GM12878 (cell line): Measurements from ENCODE around the gene PTPN22. TPM values are rescaled to one million over a fixed set of nuclear protein-coding genes. Genes with fewer than 3 reads are reported as not detected.

Source experiments
- ATAC-seq: fragments of 200-7000 bp; cut with Tn5 transposase; 3 replicates; pipeline ENCODE4 v1.9.1; 2020; ENCODE audit warnings: mild to moderate bottlenecking, moderate library complexity
- BruUV-seq: library from RNA; stranded (reverse); fragments of 400-500 nt; replicated peaks from 2 replicates; lab custom pipeline; 2021; lab: Mats Ljungman, UMichigan
- CTCF ChIA-PET: fragments of 300-600 bp; sonication (Branson Sonifier 250); formaldehyde crosslinking; extraction: SDS; loops from one replicate; lab custom pipeline; 2021; ENCODE audit warnings: inconsistent platforms; lab: Yijun Ruan, JAX
- POLR2A ChIA-PET: fragments of 350-600 bp; formaldehyde crosslinking; extraction: SDS; loops from one replicate; lab custom pipeline; 2021; ENCODE audit warnings: inconsistent platforms; lab: Charles Lee
- RAD21 ChIA-PET: fragments of 300-600 bp; sonication (Branson Sonifier 250); formaldehyde crosslinking; loops from one replicate; lab custom pipeline; 2023; ENCODE audit warnings: antibody characterized with exemption; ENCODE audit not compliant: unreplicated experiment; lab: Charles Lee
- SMC1A ChIA-PET: fragments of 300-600 bp; sonication (Branson Sonifier 250); formaldehyde crosslinking; loops from one replicate; lab custom pipeline; 2023; ENCODE audit not compliant: unreplicated experiment, uncharacterized antibody; lab: Charles Lee
- DNase-seq: peaks from one replicate; pipeline ENCODE4 v3.0.0-alpha.2; 2011; ENCODE audit warnings: low read depth, low spot score
- FAIRE-seq: peaks from 3 replicates; lab custom pipeline; 2011; peaks lifted over from hg19 to GRCh38; lab: Jason Lieb, UNC
- H2AFZ ChIP-seq: 2 replicates; pipeline ENCODE4 v1.6.0; 2011; ENCODE audit warnings: low read depth, low read length, control low read depth; ENCODE audit not compliant: control insufficient read depth
- H3K27ac ChIP-seq: 2 replicates; pipeline ENCODE4 v1.5.1; 2011; ENCODE audit warnings: control low read depth; ENCODE audit not compliant: control insufficient read depth, insufficient read depth
- H3K27me3 ChIP-seq, 2 experiments: replicated peaks in 1 of 2; 2 replicates each; pipeline versions ENCODE4 v1.6.0 to v1.6.1; 2011; ENCODE audit warnings: low read length in 1 of 2; ENCODE audit not compliant: control insufficient read depth in 2 of 2, insufficient read depth in 2 of 2
- H3K36me3 ChIP-seq, 2 experiments: 2 replicates each; pipeline ENCODE4 v1.5.1; 2011; ENCODE audit warnings: low read length in 1 of 2; ENCODE audit not compliant: control insufficient read depth in 2 of 2, insufficient read depth in 2 of 2
- H3K4me1 ChIP-seq: 2 replicates; pipeline ENCODE4 v1.6.1; 2011; ENCODE audit warnings: mild to moderate bottlenecking, low read length, moderate library complexity, mixed read lengths; ENCODE audit not compliant: control insufficient read depth, insufficient read depth
- H3K4me2 ChIP-seq: 2 replicates; pipeline ENCODE4 v1.6.0; 2011; ENCODE audit warnings: control low read depth; ENCODE audit not compliant: control insufficient read depth, insufficient read depth
- H3K4me3 ChIP-seq: fragments of 200-600 bp; sonication (generic); 2 replicates; pipeline ENCODE4 v1.5.1; 2016
- H3K79me2 ChIP-seq: 2 replicates; pipeline ENCODE4 v1.6.0; 2011; ENCODE audit warnings: low read length; ENCODE audit not compliant: control insufficient read depth, insufficient read depth
- H3K9ac ChIP-seq: 2 replicates; pipeline ENCODE4 v1.8.0; 2011; ENCODE audit warnings: low read length, control low read depth, mixed read lengths; ENCODE audit not compliant: control insufficient read depth, insufficient read depth
- H3K9me3 ChIP-seq: replicated peaks from 3 replicates; pipeline ENCODE4 v1.5.1; 2011; ENCODE audit warnings: mild to moderate bottlenecking, low read length; ENCODE audit not compliant: control insufficient read depth, insufficient read depth
- H4K20me1 ChIP-seq: 2 replicates; pipeline ENCODE4 v1.6.0; 2011; ENCODE audit not compliant: control insufficient read depth, insufficient read depth
- CHD4 ChIP-seq: fragments of 200-600 bp; sonication (generic); IDR thresholded peaks from 2 replicates; pipeline ENCODE4 v1.6.1; 2016; ENCODE audit warnings: mild to moderate bottlenecking
- FOXM1 ChIP-seq: IDR thresholded peaks from 2 replicates; pipeline ENCODE4 v1.6.1; 2012; ENCODE audit warnings: low read depth, mild to moderate bottlenecking, inconsistent platforms, low read length, moderate library complexity
- GABPA ChIP-seq: IDR thresholded peaks from 2 replicates; pipeline ENCODE4 v1.6.1; 2014; ENCODE audit warnings: antibody characterized with exemption, low read depth, mild to moderate bottlenecking, inconsistent platforms
- IKZF1 ChIP-seq: fragments of 450-650 bp; conservative IDR thresholded peaks from 2 replicates; pipeline ENCODE4 v1.6.1; 2017; ENCODE audit warnings: antibody characterized with exemption, mild to moderate bottlenecking
- IKZF2 ChIP-seq, 2 experiments: fragments of 450-650 bp; IDR thresholded peaks; 2 replicates each; pipeline ENCODE4 v1.6.1; 2017; ENCODE audit warnings: mild to moderate bottlenecking in 2 of 2, moderate library complexity in 2 of 2
- MLLT1 ChIP-seq: fragments of 450-650 bp; IDR thresholded peaks from 2 replicates; pipeline ENCODE4 v1.6.1; 2016; ENCODE audit warnings: mild to moderate bottlenecking
- NFIC ChIP-seq: IDR thresholded peaks from 2 replicates; pipeline ENCODE4 v1.6.1; 2012; ENCODE audit warnings: low read depth, mild to moderate bottlenecking, inconsistent platforms, low read length, moderate library complexity
- PRDM15 ChIP-seq: fragments of 450-650 bp; formaldehyde crosslinking; IDR thresholded peaks from 2 replicates; pipeline ENCODE4 v1.4.0; 2020; ENCODE audit warnings: mild to moderate bottlenecking, moderate library complexity
- RB1 ChIP-seq: fragments of 450-650 bp; formaldehyde crosslinking; IDR thresholded peaks from 2 replicates; pipeline ENCODE4 v1.6.1; 2017; ENCODE audit warnings: mild to moderate bottlenecking, borderline replicate concordance
- YBX1 ChIP-seq: fragments of 450-650 bp; IDR thresholded peaks from 2 replicates; pipeline ENCODE4 v1.6.1; 2016; ENCODE audit warnings: antibody characterized with exemption
- YY1 ChIP-seq: IDR thresholded peaks from 2 replicates; pipeline ENCODE4 v1.6.1; 2011; ENCODE audit warnings: low read depth, mild to moderate bottlenecking, low read length
- ZNF274 ChIP-seq: IDR thresholded peaks from one replicate; pipeline ENCODE4 v1.8.0; 2011; ENCODE audit not compliant: insufficient read length, insufficient read depth
- ZZZ3 ChIP-seq: IDR thresholded peaks from 2 replicates; pipeline ENCODE4 v1.6.1; 2011; ENCODE audit warnings: low read depth; ENCODE audit not compliant: control insufficient read depth, insufficient read length
- WGBS: methylation state at CpG from one replicate; pipeline ENCODE4 v1.1.6; 2016; ENCODE audit warnings: low lambda C conversion rate; ENCODE audit not compliant: insufficient replicate concordance, insufficient coverage; ENCODE audit errors: missing lambda C conversion rate; 5-methylcytosine and 5-hydroxymethylcytosine counted together
- in situ Hi-C: fragments of 300-500 bp; cut with MboI; formaldehyde crosslinking; loops from 9 replicates; pipeline ENCODE4 v1.14.3; 2018; ENCODE audit warnings: mixed read lengths
- intact Hi-C: fragments of 100-400 bp; cut with micrococcal nuclease; formaldehyde crosslinking; loops from one replicate; pipeline ENCODE4 v1.14.2; 2022; ENCODE audit not compliant: unreplicated experiment
- polyA plus RNA-seq, 11 experiments: library from polyadenylated mRNA; depleted of rRNA in 4 of 11; unstranded in 6 of 11; stranded (reverse) in 5 of 11; fragments of >200 nt; fragmentation: Nextera tagmentation in 4 of 11; fragmentation: Illumina TruSeq in 1 of 11; extraction: Ambion mirVana in 4 of 11; extraction: Trizol in 1 of 11; gene quantifications; 1 replicate in 1 of 11; 2 replicates in 10 of 11; pipeline versions ENCODE4 v1.2.1 to v1.2.3, GENCODE V29; 2011 to 2016; ENCODE audit warnings: inconsistent platforms in 2 of 11, missing spikeins in 2 of 11, low read depth in 1 of 11
- total RNA-seq, 4 experiments: library from RNA; depleted of rRNA in 3 of 4; stranded (reverse); fragments of >200 nt in 3 of 4; fragmentation: Illumina TruSeq in 1 of 4; extraction: Trizol in 1 of 4; gene quantifications; 2 replicates each; pipeline versions ENCODE4 v1.2.1 to v1.2.3, GENCODE V29; 2013 to 2021
- TF ChIP-seq, protein P1 (sequence below): IDR thresholded peaks from 2 replicates; pipeline ENCODE4 v1.6.1; 2011; ENCODE audit warnings: low read depth, low read length, improper control_type of control experiment, borderline replicate concordance

PTPN22 gene
- total and polyA plus RNA-seq, 10 of the 15 experiments (the other 5 are each of a cell fraction or from before 2014, with no cell fraction given): 22.8 to 65.1 (median 44.9) TPM

DNA sequence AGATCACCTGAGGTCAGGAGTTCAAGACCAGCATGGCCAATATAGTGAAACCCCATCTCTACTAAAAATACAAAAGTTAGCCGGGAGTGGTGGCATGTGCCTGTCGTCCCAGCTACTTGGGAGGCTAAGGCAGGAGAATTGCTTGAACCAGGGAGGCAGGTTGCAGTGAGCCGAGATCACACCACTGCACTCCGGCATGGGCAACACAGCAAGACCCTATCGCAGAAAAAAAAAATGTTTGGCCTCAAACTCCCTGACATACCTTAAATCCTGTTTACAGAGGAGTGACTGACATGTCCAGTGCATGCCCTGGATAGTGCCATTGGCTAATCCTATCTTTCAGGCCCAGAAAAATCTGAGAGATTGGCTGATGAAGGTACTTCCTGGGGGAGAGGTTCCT is 45.5 kb upstream of the PTPN22 start (continued):
- TF ChIP-seq MLLT1: no peak
- TF ChIP-seq, all 136 proteins: peak for 0

- no TSS peak for BruUV-seq
- WGBS: 87% methylated on average over 5 of the region's 5 CpGs
- Histone ChIP-seq H3K36me3 (peaks cover 4 to 10% of the 10 kb centered on the region in 2 experiments; a peak in 2 of 4 replicates), H3K9ac (no peak overlapping the region), H3K4me2 (no peak overlapping the region), H3K27me3 (no peaks in the 10 kb centered on the region), H2AFZ (peak overlapping the region; percentile 4; the same call in 1 of the 2 replicates), H3K27ac (no peak overlapping the region), H4K20me1 (no peaks in the 10 kb centered on the region), H3K4me3 (no peak overlapping the region), H3K79me2 (no peaks in the 10 kb centered on the region), H3K9me3 (no peaks in the 10 kb centered on the region; the same call in 2 of the 3 replicates), H3K4me1 (no peaks in the 10 kb centered on the region)
- ChIA-PET POLR2A (interaction anchor here (1.7 kb wide), 1 partner anchor 14 kb away, joined by 8 read pairs; no protein-coding TSS in a partner anchor), SMC1A (interaction anchor here (1.5 to 1.6 kb wide), 2 partner anchors 10 to 15 kb away, joined by 5 read pairs; partner anchors contain the start of genes AP4B1 and HIPK1), CTCF (interaction anchor here (1.0 to 2.2 kb wide), 3 partner anchors 15 to 78 kb away, joined by 3 to 7 read pairs (median 6); partner anchors contain the start of gene HIPK1), RAD21 (interaction anchor here (1.2 to 2.4 kb wide), 2 partner anchors 15 to 78 kb away, joined by 3 to 9 read pairs; partner anchors contain the start of gene HIPK1)
- ATAC-seq (no peak), FAIRE-seq (no peak), DNase-seq (no peak)
- intact Hi-C loops (no loop called here), in situ Hi-C loops (no loop called here)
- TF ChIP-seq, protein P1, sequence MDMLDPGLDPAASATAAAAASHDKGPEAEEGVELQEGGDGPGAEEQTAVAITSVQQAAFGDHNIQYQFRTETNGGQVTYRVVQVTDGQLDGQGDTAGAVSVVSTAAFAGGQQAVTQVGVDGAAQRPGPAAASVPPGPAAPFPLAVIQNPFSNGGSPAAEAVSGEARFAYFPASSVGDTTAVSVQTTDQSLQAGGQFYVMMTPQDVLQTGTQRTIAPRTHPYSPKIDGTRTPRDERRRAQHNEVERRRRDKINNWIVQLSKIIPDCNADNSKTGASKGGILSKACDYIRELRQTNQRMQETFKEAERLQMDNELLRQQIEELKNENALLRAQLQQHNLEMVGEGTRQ: no peak
- TF ChIP-seq YY1 (no peak), GABPA (no peak), IKZF2 (IDR thresholded peaks at IDR 0.05) (no peak), RB1 (no peak), CHD4 (no peak), ZNF274 (no peak), PRDM15 (CRISPR knock-in tag) (no peak), ZZZ3 (no peak), IKZF1 (no peak), NFIC (no peak), FOXM1 (no peak), YBX1 (no peak)
Measured at GRCh38 chr1:113913887-113914664, 42.6 kb upstream of the PTPN22 start.
